Adrenal gland (tissue), 12 donors: ENCODE results near the gene SPCS2. TPM values are rescaled to one million over a fixed set of nuclear protein-coding genes. Genes with fewer than 3 reads are reported as not detected.

ENCODE experiments used
- DNase-seq, 7 donors: peaks; one replicate each; pipeline ENCODE4 v3.0.0-alpha.2; 2019 to 2020
- H3K27ac ChIP-seq, 5 donors: fragments of 200-600 bp; sonication (generic) in 4 of 5; 1 replicate in 3 of 5; 2 replicates in 2 of 5; pipeline versions ENCODE4 v1.5.1 to v1.8.0; 2016 to 2020; ENCODE audit warnings: mild to moderate bottlenecking in 1 of 5
- H3K27me3 ChIP-seq: fragments of 200-600 bp; 2 replicates; pipeline ENCODE4 v1.8.0; 2021
- H3K36me3 ChIP-seq, 2 donors: fragments of 200-600 bp; replicated peaks in 1 of 2; 1 replicate in 1 of 2; 2 replicates in 1 of 2; pipeline versions ENCODE4 v1.5.1 to v1.8.0; 2018 to 2022
- H3K4me1 ChIP-seq, 2 donors: fragments of 200-600 bp; replicated peaks in 1 of 2; 1 replicate in 1 of 2; 2 replicates in 1 of 2; pipeline versions ENCODE4 v1.5.1 to v1.8.0; 2018 to 2021
- H3K4me3 ChIP-seq, 4 donors: fragments of 200-600 bp; sonication (generic) in 3 of 4; one replicate each; pipeline ENCODE4 v1.5.1; 2016 to 2018
- H3K9me3 ChIP-seq, 3 donors: fragments of 200-600 bp; sonication (generic) in 1 of 3; replicated peaks in 1 of 3; 1 replicate in 2 of 3; 2 replicates in 1 of 3; pipeline versions ENCODE4 v1.5.1 to v1.8.0; 2016 to 2021
- CTCF ChIP-seq, 6 experiments: fragments of 450-650 bp in 4 of 6; fragments of 200-600 bp in 2 of 6; sonication (generic) in 1 of 6; IDR thresholded peaks; 1 replicate in 5 of 6; 2 replicates in 1 of 6; pipeline versions ENCODE4 v1.5.1 to v1.8.0; 2016 to 2021; ENCODE audit warnings: antibody characterized with exemption in 6 of 6, mild to moderate bottlenecking in 2 of 6, moderate library complexity in 1 of 6
- POLR2A ChIP-seq, 2 donors: fragments of 450-650 bp; IDR thresholded peaks; one replicate each; pipeline ENCODE4 v1.6.1; 2017; ENCODE audit warnings: antibody characterized with exemption in 2 of 2, mild to moderate bottlenecking in 2 of 2, moderate library complexity in 1 of 2
- WGBS, 4 donors: extraction: QIAGEN DNeasy Blood & Tissue Kit in 2 of 4; methylation state at CpG; one replicate each; pipeline versions ENCODE4 v1.1.5 to v1.1.7; 2013 to 2017; 5-methylcytosine and 5-hydroxymethylcytosine counted together
- intact Hi-C, 2 donors: fragments of 100-400 bp; cut with DNase I; formaldehyde crosslinking; loops; one replicate each; pipeline versions ENCODE4 v1.14.1 to v1.15.0; 2022 to 2023
- polyA plus RNA-seq, 3 donors: library from polyadenylated mRNA; stranded (reverse); fragments of 200-250 nt in 2 of 3; fragments of 350-450 nt in 1 of 3; fragmentation: Illumina TruSeq in 1 of 3; extraction: RNeasy Lipid Tissue Mini Kit (QIAGEN cat#74804) in 1 of 3; gene quantifications; one replicate each; pipeline ENCODE4 v1.2.3, GENCODE V29; 2013 to 2014
- total RNA-seq, 9 donors: library from RNA; depleted of rRNA in 4 of 9; stranded (reverse); fragments of >200 nt in 4 of 9; fragments of 120-200 nt in 1 of 9; fragmentation: NEBNext Ultra II Directional in 1 of 9; extraction: Animal tissue kit (Norgen Biotek cat#: 25700) in 1 of 9; gene quantifications; one replicate each; pipeline versions ENCODE4 v1.1.0 to v1.2.4, GENCODE V29; 2013 to 2023
- donor health status: healthy with polysubstance abuse.
- donor health status: Bipolar disorder and iron deficiency.
- donor health status: DM: yes; HTN: yes; CAD: no.
- donor health status: DM: no; HTN: no; CAD: no.
- donor health status: DM: no; HTN: no; CAD: no.
- donor health status: DM: yes; HTN: yes; CAD: no.

SPCS2 gene
- total and polyA plus RNA-seq, 12 donors, result 38.6 to 287 (median 124) TPM

GRCh38 chr11:74936087-74936486 lies 13.0 kb upstream of the SPCS2 start:
- WGBS, 4 donors, result 67 to 85% (median 79%) methylated on average over 2 of the region's 2 CpGs
- H3K27me3 ChIP-seq, result no peaks in the 10 kb centered on the region
- H3K27ac ChIP-seq, result no peak overlapping the region
- no peak overlapping the region for H3K4me3 ChIP-seq
- peaks cover 0 to 17% of the 10 kb centered on the region in 2 donors for H3K36me3 ChIP-seq
- H3K9me3 ChIP-seq, result no peaks in the 10 kb centered on the region
- intact Hi-C loops, result no loop called here
- no peaks in the 10 kb centered on the region for H3K4me1 ChIP-seq
- no peak for TF ChIP-seq CTCF (IDR thresholded peaks at IDR 0.05)
- TF ChIP-seq POLR2A (IDR thresholded peaks at IDR 0.05), result no peak
- no peak for DNase-seq

- Histone ChIP-seq H3K36me3 (peaks cover 0 to 17% of the 10 kb centered on the region in 2 donors), H3K27me3 (no peaks in the 10 kb centered on the region), H3K9me3 (no peaks in the 10 kb centered on the region), H3K4me3 (no peak overlapping the region), H3K4me1 (no peaks in the 10 kb centered on the region), H3K27ac (no peak overlapping the region)
- no peak for DNase-seq
- TF ChIP-seq POLR2A (IDR thresholded peaks at IDR 0.05), result no peak
- TF ChIP-seq CTCF (IDR thresholded peaks at IDR 0.05), result no peak
- WGBS, 4 donors, result 79 to 89% (median 85%) methylated on average over 5 of the region's 5 CpGs
- intact Hi-C loops, result no loop called here
These were observed 12.1 kb upstream of the SPCS2 start for GRCh38 chr11:74936976-74937375.

GRCh38 chr11:74937696-74938475 lies 11.2 kb upstream of the SPCS2 start:
- Histone ChIP-seq H3K36me3 (peaks cover 0 to 17% of the 10 kb centered on the region in 2 donors), H3K4me1 (no peaks in the 10 kb centered on the region), H3K4me3 (no peak overlapping the region), H3K27ac (no peak overlapping the region), H3K9me3 (no peaks in the 10 kb centered on the region), H3K27me3 (no peaks in the 10 kb centered on the region)
- WGBS, 4 donors, result 71 to 76% (median 73%) methylated on average over 5 of the region's 5 CpGs
- intact Hi-C loops, result no loop called here
- DNase-seq, result peak in 2 of 7 donors; percentile 14 to 25
- no peak for TF ChIP-seq CTCF (IDR thresholded peaks at IDR 0.05)
- TF ChIP-seq POLR2A (IDR thresholded peaks at IDR 0.05), result no peak

- Histone ChIP-seq H3K4me3 (no peak overlapping the region), H3K4me1 (no peaks in the 10 kb centered on the region), H3K36me3 (peaks cover 0 to 3% of the 10 kb centered on the region in 2 donors), H3K27ac (no peak overlapping the region), H3K9me3 (no peaks in the 10 kb centered on the region), H3K27me3 (no peaks in the 10 kb centered on the region)
- DNase-seq, result no peak
- intact Hi-C loops, result no loop called here
- no peak for TF ChIP-seq CTCF (IDR thresholded peaks at IDR 0.05)
- TF ChIP-seq POLR2A (IDR thresholded peaks at IDR 0.05), result no peak
These were observed 7.6 kb upstream of the SPCS2 start for GRCh38 chr11:74941492-74941891.
